Measurements from ENCODE around the gene PTGR3. TPM values are rescaled to one million over a fixed set of nuclear protein-coding genes. Genes with fewer than 3 reads are reported as not detected.

PTGR3 gene
- total RNA-seq, 3 donors from 2014 or later (not counting 1 experiment from before 2014, with no cell fraction given), result 27.4 to 29.4 (median 28.5) TPM

- Mint-ChIP-seq H3K27me3 (ENCODE audit: low read depth in 2 of 2) (peaks cover 3 to 12% of the 10 kb centered on the region in 2 donors), H3K4me1 (peaks cover 39 to 45% of the 10 kb centered on the region in 2 donors), H3K36me3 (peaks cover 5% of the 10 kb centered on the region), H3K27ac (no peak overlapping the region), H3K4me3 (peak overlapping the region; percentile 17), H3K9me3 (no peaks in the 10 kb centered on the region)
- intact Hi-C loops (cut with micrococcal nuclease), result loop anchor here (10.0 kb wide), 1 partner anchor 161 kb away; no protein-coding TSS in a partner anchor
- peaks cover 31% of the 10 kb centered on the region for H3K4me1 ChIP-seq (ENCODE audit: control insufficient read depth, insufficient read depth, low read length)
- no peaks in the 10 kb centered on the region for H3K9me3 ChIP-seq (ENCODE audit: control insufficient read depth, insufficient read depth, low read length)
- TF ChIP-seq, protein P1, sequence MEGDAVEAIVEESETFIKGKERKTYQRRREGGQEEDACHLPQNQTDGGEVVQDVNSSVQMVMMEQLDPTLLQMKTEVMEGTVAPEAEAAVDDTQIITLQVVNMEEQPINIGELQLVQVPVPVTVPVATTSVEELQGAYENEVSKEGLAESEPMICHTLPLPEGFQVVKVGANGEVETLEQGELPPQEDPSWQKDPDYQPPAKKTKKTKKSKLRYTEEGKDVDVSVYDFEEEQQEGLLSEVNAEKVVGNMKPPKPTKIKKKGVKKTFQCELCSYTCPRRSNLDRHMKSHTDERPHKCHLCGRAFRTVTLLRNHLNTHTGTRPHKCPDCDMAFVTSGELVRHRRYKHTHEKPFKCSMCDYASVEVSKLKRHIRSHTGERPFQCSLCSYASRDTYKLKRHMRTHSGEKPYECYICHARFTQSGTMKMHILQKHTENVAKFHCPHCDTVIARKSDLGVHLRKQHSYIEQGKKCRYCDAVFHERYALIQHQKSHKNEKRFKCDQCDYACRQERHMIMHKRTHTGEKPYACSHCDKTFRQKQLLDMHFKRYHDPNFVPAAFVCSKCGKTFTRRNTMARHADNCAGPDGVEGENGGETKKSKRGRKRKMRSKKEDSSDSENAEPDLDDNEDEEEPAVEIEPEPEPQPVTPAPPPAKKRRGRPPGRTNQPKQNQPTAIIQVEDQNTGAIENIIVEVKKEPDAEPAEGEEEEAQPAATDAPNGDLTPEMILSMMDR (IDR thresholded peaks at IDR 0.05), result no peak
- H3K27me3 ChIP-seq (ENCODE audit: control insufficient read depth, insufficient read depth, low read length), result peaks cover 3% of the 10 kb centered on the region
- WGBS (ENCODE audit: insufficient coverage), result 32% methylated on average over 35 of the region's 35 CpGs
- H3K27ac ChIP-seq (ENCODE audit: low read length), result no peak overlapping the region
- DNase-seq, result peak in 1 of 2 donors; percentile 29
- no peak for ATAC-seq
- no peak overlapping the region for H3K4me3 ChIP-seq (ENCODE audit: low read length)
- peaks cover 13% of the 10 kb centered on the region for H3K36me3 ChIP-seq (ENCODE audit: control insufficient read depth, insufficient read depth, low read length)
Measured at GRCh38 chr18:75204269-75204731, 4.6 kb downstream of the PTGR3 start.

- H3K27ac Mint-ChIP-seq, result no peak overlapping the region
- peaks cover 3 to 12% of the 10 kb centered on the region in 2 donors for H3K27me3 Mint-ChIP-seq (ENCODE audit: low read depth in 2 of 2)
Measured at GRCh38 chr18:75203416-75204268, 5.3 kb downstream of the PTGR3 start.

GRCh38 chr18:75202696-75203365 is 6.1 kb downstream of the PTGR3 start:
- ATAC-seq, result no peak

More at GRCh38 chr18:75203416-75204268, 5.3 kb downstream of the PTGR3 start:
- Mint-ChIP-seq H3K4me3 (no peak overlapping the region), H3K9me3 (no peaks in the 10 kb centered on the region), H3K4me1 (peaks cover 39 to 45% of the 10 kb centered on the region in 2 donors), H3K36me3 (peaks cover 5% of the 10 kb centered on the region)
- no peak for ATAC-seq
- DNase-seq, result no peak
- Histone ChIP-seq H3K36me3 (ENCODE audit: control insufficient read depth, insufficient read depth, low read length) (peaks cover 13% of the 10 kb centered on the region), H3K4me1 (ENCODE audit: control insufficient read depth, insufficient read depth, low read length) (peaks cover 31% of the 10 kb centered on the region), H3K27ac (ENCODE audit: low read length) (no peak overlapping the region), H3K9me3 (ENCODE audit: control insufficient read depth, insufficient read depth, low read length) (no peaks in the 10 kb centered on the region), H3K4me3 (ENCODE audit: low read length) (no peak overlapping the region), H3K27me3 (ENCODE audit: control insufficient read depth, insufficient read depth, low read length) (peaks cover 3% of the 10 kb centered on the region)
- TF ChIP-seq, protein P1 (IDR thresholded peaks at IDR 0.05), result no peak
- 76% methylated on average over 17 of the region's 24 CpGs for WGBS (ENCODE audit: insufficient coverage)
- intact Hi-C loops (cut with micrococcal nuclease), result loop anchor here (10.0 kb wide), 1 partner anchor 161 kb away; no protein-coding TSS in a partner anchor

More at GRCh38 chr18:75202696-75203365, 6.1 kb downstream of the PTGR3 start:
- Mint-ChIP-seq H3K9me3 (no peaks in the 10 kb centered on the region), H3K27me3 (ENCODE audit: low read depth in 2 of 2) (peaks cover 3 to 12% of the 10 kb centered on the region in 2 donors), H3K4me3 (peak overlapping the region; percentile 50), H3K4me1 (peaks cover 35 to 41% of the 10 kb centered on the region in 2 donors), H3K36me3 (peaks cover 5% of the 10 kb centered on the region), H3K27ac (no peak overlapping the region)
- H3K4me3 ChIP-seq (ENCODE audit: low read length), result no peak overlapping the region
- peaks cover 3% of the 10 kb centered on the region for H3K27me3 ChIP-seq (ENCODE audit: control insufficient read depth, insufficient read depth, low read length)
- WGBS (ENCODE audit: insufficient coverage), result 97% methylated on average over 5 of the region's 6 CpGs
- peaks cover 13% of the 10 kb centered on the region for H3K36me3 ChIP-seq (ENCODE audit: control insufficient read depth, insufficient read depth, low read length)
- no peak overlapping the region for H3K27ac ChIP-seq (ENCODE audit: low read length)
- peaks cover 26% of the 10 kb centered on the region for H3K4me1 ChIP-seq (ENCODE audit: control insufficient read depth, insufficient read depth, low read length)
- H3K9me3 ChIP-seq (ENCODE audit: control insufficient read depth, insufficient read depth, low read length), result no peaks in the 10 kb centered on the region
- intact Hi-C loops (cut with micrococcal nuclease), result loop anchor here (10.0 kb wide), 1 partner anchor 162 kb away; no protein-coding TSS in a partner anchor
- no peak for DNase-seq
- TF ChIP-seq, protein P1 (IDR thresholded peaks at IDR 0.05), result no peak
